ENCODE results near the gene CEBPG.

The CEBPG gene

DNA sequence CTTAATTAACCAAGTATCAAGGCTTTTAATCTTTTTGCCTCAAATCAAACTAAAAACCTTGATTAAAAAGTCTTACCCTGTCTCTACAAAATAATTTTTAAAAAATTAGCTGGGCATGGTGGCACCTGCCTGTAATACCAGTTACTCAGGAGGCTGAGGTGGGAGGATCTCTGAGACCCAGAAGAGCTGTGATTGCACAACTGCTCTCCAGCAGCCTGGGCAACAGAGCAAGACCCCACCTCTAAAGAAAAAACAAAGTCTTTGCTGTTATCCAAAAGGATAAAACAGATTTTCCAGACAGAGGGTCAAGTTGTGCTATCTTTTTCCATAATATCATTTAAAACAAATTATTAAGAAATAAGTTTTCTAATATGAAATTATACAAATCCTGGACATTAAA lies 26.8 kb upstream of the CEBPG start:
- no peaks in the 10 kb centered on the region for H3K4me1 ChIP-seq (ENCODE audit: low read depth, poor library complexity, severe bottlenecking)
- H3K4me2 ChIP-seq: no peak overlapping the region
- no peak overlapping the region for H2AFZ ChIP-seq (ENCODE audit: low read depth)
- H3K9ac ChIP-seq: no peak overlapping the region
- no peak overlapping the region for H3K27ac ChIP-seq
- H3K36me3 ChIP-seq (ENCODE audit: insufficient read depth): no peaks in the 10 kb centered on the region
- TF ChIP-seq, protein P1, sequence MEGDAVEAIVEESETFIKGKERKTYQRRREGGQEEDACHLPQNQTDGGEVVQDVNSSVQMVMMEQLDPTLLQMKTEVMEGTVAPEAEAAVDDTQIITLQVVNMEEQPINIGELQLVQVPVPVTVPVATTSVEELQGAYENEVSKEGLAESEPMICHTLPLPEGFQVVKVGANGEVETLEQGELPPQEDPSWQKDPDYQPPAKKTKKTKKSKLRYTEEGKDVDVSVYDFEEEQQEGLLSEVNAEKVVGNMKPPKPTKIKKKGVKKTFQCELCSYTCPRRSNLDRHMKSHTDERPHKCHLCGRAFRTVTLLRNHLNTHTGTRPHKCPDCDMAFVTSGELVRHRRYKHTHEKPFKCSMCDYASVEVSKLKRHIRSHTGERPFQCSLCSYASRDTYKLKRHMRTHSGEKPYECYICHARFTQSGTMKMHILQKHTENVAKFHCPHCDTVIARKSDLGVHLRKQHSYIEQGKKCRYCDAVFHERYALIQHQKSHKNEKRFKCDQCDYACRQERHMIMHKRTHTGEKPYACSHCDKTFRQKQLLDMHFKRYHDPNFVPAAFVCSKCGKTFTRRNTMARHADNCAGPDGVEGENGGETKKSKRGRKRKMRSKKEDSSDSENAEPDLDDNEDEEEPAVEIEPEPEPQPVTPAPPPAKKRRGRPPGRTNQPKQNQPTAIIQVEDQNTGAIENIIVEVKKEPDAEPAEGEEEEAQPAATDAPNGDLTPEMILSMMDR (conservative IDR thresholded peaks at IDR 0.05; ENCODE audit: low read depth, low read length): no peak
- no peaks in the 10 kb centered on the region for H3K27me3 ChIP-seq (ENCODE audit: insufficient read depth, low read depth)
- H4K20me1 ChIP-seq (ENCODE audit: insufficient read depth): no peaks in the 10 kb centered on the region
- H3K79me2 ChIP-seq (ENCODE audit: insufficient read depth, low read depth): no peaks in the 10 kb centered on the region
- no peak overlapping the region for H3K4me3 ChIP-seq (IDR thresholded peaks at IDR 0.05; ENCODE audit: insufficient read depth, low read depth, low read length)

DNA sequence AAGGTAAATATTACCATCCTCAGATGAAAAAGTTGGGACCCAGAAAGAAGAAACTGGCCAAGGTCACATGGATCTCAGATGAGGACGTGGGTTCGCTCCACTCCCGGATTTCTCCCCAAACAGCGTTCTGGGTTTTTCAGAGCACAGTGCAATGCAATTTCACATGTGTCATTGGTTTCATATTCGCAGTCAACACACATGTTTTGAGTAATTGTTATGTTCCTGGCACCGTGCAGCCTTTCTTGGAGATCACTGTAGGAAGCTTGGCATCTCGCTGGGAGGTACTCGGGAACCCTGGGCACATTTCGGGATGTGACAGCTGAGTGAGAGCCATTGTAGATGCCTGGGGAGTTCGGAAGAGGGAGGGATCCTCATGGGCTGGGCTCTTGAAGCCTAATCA lies 26.2 kb upstream of the CEBPG start:
- no peaks in the 10 kb centered on the region for H4K20me1 ChIP-seq (ENCODE audit: insufficient read depth)
- TF ChIP-seq, protein P1 (conservative IDR thresholded peaks at IDR 0.05; ENCODE audit: low read depth, low read length): no peak
- H3K4me1 ChIP-seq (ENCODE audit: low read depth, poor library complexity, severe bottlenecking): no peaks in the 10 kb centered on the region
- no peak overlapping the region for H3K4me3 ChIP-seq (IDR thresholded peaks at IDR 0.05; ENCODE audit: insufficient read depth, low read depth, low read length)
- H2AFZ ChIP-seq (ENCODE audit: low read depth): no peak overlapping the region
- no peak overlapping the region for H3K27ac ChIP-seq
- no peaks in the 10 kb centered on the region for H3K27me3 ChIP-seq (ENCODE audit: insufficient read depth, low read depth)
- H3K79me2 ChIP-seq (ENCODE audit: insufficient read depth, low read depth): no peaks in the 10 kb centered on the region
- H3K9ac ChIP-seq: no peak overlapping the region
- no peaks in the 10 kb centered on the region for H3K36me3 ChIP-seq (ENCODE audit: insufficient read depth)
- no peak overlapping the region for H3K4me2 ChIP-seq

DNA sequence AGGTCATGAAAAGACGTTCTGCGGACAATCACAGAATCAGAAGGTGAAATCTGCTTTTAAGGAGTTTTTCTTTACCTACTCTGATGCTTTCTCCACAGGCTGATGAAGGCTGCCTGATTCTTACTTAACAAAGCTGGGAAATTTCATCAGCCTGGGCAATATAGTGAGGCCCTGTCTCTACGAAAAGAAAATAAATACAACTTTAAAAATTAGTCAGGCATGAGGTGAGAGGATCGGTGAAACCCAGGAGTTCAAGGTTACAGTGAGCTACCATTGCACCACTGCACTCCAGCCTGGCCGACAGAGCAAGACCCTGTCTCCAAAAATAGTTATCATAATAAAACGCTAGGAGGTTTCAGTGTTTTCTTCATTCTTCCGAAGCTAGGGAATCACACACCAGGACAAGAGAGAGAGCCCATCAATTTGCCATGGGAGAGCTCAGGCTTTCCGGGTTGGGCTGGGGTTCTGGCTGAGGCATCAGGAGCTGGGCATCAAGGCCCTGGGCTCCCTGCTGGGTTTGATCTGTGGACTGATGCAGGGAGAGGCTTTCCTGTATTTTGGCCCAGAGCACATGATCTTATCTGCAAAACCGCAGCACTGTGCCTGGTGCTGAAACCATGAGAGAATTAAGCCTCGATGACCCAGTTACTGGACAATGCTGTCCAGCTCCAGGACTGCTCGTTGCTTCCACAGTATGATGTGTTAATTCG lies 25.1 kb upstream of the CEBPG start:
- Histone ChIP-seq H2AFZ (ENCODE audit: low read depth) (no peak overlapping the region), H3K27ac (no peak overlapping the region), H3K4me1 (ENCODE audit: low read depth, poor library complexity, severe bottlenecking) (no peaks in the 10 kb centered on the region), H4K20me1 (ENCODE audit: insufficient read depth) (no peaks in the 10 kb centered on the region), H3K27me3 (ENCODE audit: insufficient read depth, low read depth) (no peaks in the 10 kb centered on the region), H3K36me3 (ENCODE audit: insufficient read depth) (no peaks in the 10 kb centered on the region), H3K9ac (no peak overlapping the region), H3K4me3 (IDR thresholded peaks at IDR 0.05; ENCODE audit: insufficient read depth, low read depth, low read length) (no peak overlapping the region), H3K4me2 (no peak overlapping the region), H3K79me2 (ENCODE audit: insufficient read depth, low read depth) (no peaks in the 10 kb centered on the region)
- TF ChIP-seq, protein P1 (conservative IDR thresholded peaks at IDR 0.05; ENCODE audit: low read depth, low read length): no peak

DNA sequence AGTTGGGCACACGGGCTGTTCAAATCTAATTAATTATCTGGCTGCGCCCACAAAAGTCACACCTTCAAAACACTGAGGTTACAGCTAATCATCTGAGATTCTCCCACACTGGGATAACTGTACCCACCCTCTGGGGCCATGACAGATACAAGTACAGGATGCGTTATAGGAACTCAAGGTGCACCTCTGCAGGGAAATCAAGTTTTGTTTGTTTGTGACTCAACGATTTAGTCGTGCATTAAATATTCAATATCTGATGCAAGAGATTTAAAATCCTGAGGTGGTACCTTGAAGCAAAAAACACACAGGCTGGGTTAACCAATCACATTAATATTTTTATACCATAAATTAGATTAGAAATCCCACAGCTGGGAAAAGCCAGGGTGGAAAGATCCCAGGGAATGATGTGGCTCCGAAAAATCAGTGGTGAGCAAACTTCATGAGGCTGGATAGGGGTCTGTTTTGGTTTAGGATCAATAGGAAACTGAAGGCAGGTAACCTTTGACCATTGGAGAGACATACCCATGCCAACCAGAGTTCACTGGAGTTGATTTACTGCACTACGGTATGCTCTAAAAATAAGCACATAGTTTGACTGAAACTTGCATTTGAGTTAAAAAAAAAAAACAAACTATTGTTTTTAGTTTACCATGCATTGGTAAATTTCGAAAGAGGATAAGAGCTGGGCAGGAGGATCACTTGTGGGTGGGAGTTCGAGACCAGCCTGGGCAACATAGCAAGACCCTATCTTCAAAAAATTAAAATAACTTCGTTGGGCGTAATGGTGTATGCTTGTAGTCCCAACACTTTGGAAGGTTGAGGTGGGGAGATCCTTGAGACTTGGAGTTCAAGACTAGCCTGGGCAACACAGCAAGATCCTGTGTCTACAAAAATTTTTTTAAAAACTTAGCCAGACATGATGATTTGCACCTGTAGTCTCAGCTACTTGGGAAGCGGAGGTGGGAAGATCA lies 23.9 kb upstream of the CEBPG start:
- H3K27me3 ChIP-seq (ENCODE audit: insufficient read depth, low read depth): no peaks in the 10 kb centered on the region
- no peaks in the 10 kb centered on the region for H4K20me1 ChIP-seq (ENCODE audit: insufficient read depth)
- no peak overlapping the region for H2AFZ ChIP-seq (ENCODE audit: low read depth)
- H3K4me1 ChIP-seq (ENCODE audit: low read depth, poor library complexity, severe bottlenecking): no peaks in the 10 kb centered on the region
- H3K79me2 ChIP-seq (ENCODE audit: insufficient read depth, low read depth): no peaks in the 10 kb centered on the region
- H3K9ac ChIP-seq: no peak overlapping the region
- no peak overlapping the region for H3K27ac ChIP-seq
- no peak overlapping the region for H3K4me3 ChIP-seq (IDR thresholded peaks at IDR 0.05; ENCODE audit: insufficient read depth, low read depth, low read length)
- H3K36me3 ChIP-seq (ENCODE audit: insufficient read depth): no peaks in the 10 kb centered on the region
- TF ChIP-seq, protein P1 (conservative IDR thresholded peaks at IDR 0.05; ENCODE audit: low read depth, low read length): no peak
- H3K4me2 ChIP-seq: no peak overlapping the region
